Hepatocyte (in vitro differentiated cells): Measurements from ENCODE around the gene PALD1. TPM values are rescaled to one million over a fixed set of nuclear protein-coding genes. Genes with fewer than 3 reads are reported as not detected.

ENCODE experiments used
- DNase-seq: peaks from one replicate; pipeline ENCODE4 v3.0.0-alpha.2; 2016; ENCODE audit warnings: low spot score
- H2AFZ ChIP-seq: fragments of 200-600 bp; sonication (generic); 2 replicates; pipeline ENCODE4 v1.6.0; 2016; ENCODE audit warnings: antibody characterized with exemption, mild to moderate bottlenecking
- H3K27ac ChIP-seq: fragments of 200-600 bp; sonication (generic); 2 replicates; pipeline ENCODE4 v1.5.1; 2016; ENCODE audit warnings: mild to moderate bottlenecking
- H3K27me3 ChIP-seq: fragments of 200-600 bp; sonication (generic); 2 replicates; pipeline ENCODE4 v1.6.1; 2016
- H3K36me3 ChIP-seq: fragments of 200-600 bp; sonication (generic); replicated peaks from 2 replicates; pipeline ENCODE4 v1.5.1; 2016; ENCODE audit warnings: low read depth; ENCODE audit not compliant: insufficient read depth
- H3K4me1 ChIP-seq: fragments of 200-600 bp; sonication (generic); 2 replicates; pipeline ENCODE4 v1.5.1; 2016; ENCODE audit warnings: mild to moderate bottlenecking, moderate library complexity; ENCODE audit not compliant: insufficient read depth
- H3K4me2 ChIP-seq: fragments of 200-600 bp; sonication (generic); 2 replicates; pipeline ENCODE4 v1.6.0; 2016
- H3K4me3 ChIP-seq: fragments of 200-600 bp; sonication (generic); 2 replicates; pipeline ENCODE4 v1.5.1; 2016; ENCODE audit warnings: mild to moderate bottlenecking
- H3K79me2 ChIP-seq: fragments of 200-600 bp; sonication (generic); 2 replicates; pipeline ENCODE4 v1.6.0; 2017; ENCODE audit warnings: mild to moderate bottlenecking
- H3K9me2 ChIP-seq: fragments of 200-600 bp; sonication (generic); replicated peaks from 2 replicates; pipeline ENCODE4 v1.6.0; 2017; ENCODE audit warnings: mild to moderate bottlenecking; ENCODE audit not compliant: insufficient read depth
- H3K9me3 ChIP-seq: fragments of 200-600 bp; sonication (generic); 2 replicates; pipeline ENCODE4 v1.5.1; 2016; ENCODE audit warnings: low read depth, mild to moderate bottlenecking
- H4K20me1 ChIP-seq: fragments of 200-600 bp; sonication (generic); 2 replicates; pipeline ENCODE4 v1.6.0; 2016; ENCODE audit warnings: mild to moderate bottlenecking; ENCODE audit not compliant: insufficient read depth, poor library complexity, severe bottlenecking
- EZH2 ChIP-seq: fragments of 200-600 bp; sonication (generic); IDR thresholded peaks from 2 replicates; pipeline ENCODE4 v1.6.1; 2016; ENCODE audit warnings: antibody characterized with exemption, mild to moderate bottlenecking, borderline replicate concordance
- EZH2phosphoT487 ChIP-seq: fragments of 200-600 bp; sonication (generic); IDR thresholded peaks from one replicate; pipeline ENCODE4 v1.6.1; 2018; ENCODE audit warnings: antibody characterized with exemption, mild to moderate bottlenecking, low read depth, moderate library complexity; ENCODE audit not compliant: unreplicated experiment, severe bottlenecking
- WGBS: methylation state at CpG from one replicate; pipeline ENCODE4 v1.1.6; 2016; ENCODE audit warnings: low lambda C conversion rate; ENCODE audit errors: missing lambda C conversion rate; 5-methylcytosine and 5-hydroxymethylcytosine counted together
- polyA plus RNA-seq: library from polyadenylated mRNA; unstranded; fragments of >200 nt; fragmentation: Nextera tagmentation; extraction: Ambion mirVana; gene quantifications from 2 replicates; pipeline ENCODE4 v1.2.1, GENCODE V29; 2016
- total RNA-seq: library from RNA; depleted of rRNA; stranded (reverse); fragments of >200 nt; gene quantifications from 2 replicates; pipeline ENCODE4 v1.2.3, GENCODE V29; 2014
- TF ChIP-seq, protein P1 (sequence below): fragments of 200-600 bp; sonication (generic); IDR thresholded peaks from 2 replicates; pipeline ENCODE4 v1.5.1; 2016; ENCODE audit warnings: antibody characterized with exemption, mild to moderate bottlenecking; ENCODE audit not compliant: poor library complexity

The PALD1 gene
- total and polyA plus RNA-seq, 2 experiments from 2014 or later: 1.3 to 2.2 TPM

GRCh38 chr10:70568113-70568512 is 89.5 kb downstream of the PALD1 start:
- Histone ChIP-seq H3K4me1 (no peaks in the 10 kb centered on the region), H4K20me1 (no peaks in the 10 kb centered on the region), H2AFZ (no peak overlapping the region), H3K27ac (no peak overlapping the region), H3K4me3 (no peak overlapping the region), H3K36me3 (no peaks in the 10 kb centered on the region), H3K79me2 (no peaks in the 10 kb centered on the region), H3K9me2 (no peaks in the 10 kb centered on the region), H3K9me3 (no peaks in the 10 kb centered on the region), H3K4me2 (no peak overlapping the region), H3K27me3 (no peaks in the 10 kb centered on the region)
- no peak for DNase-seq
- no peak for TF ChIP-seq EZH2phosphoT487
- no peak for TF ChIP-seq EZH2
- TF ChIP-seq, protein P1, sequence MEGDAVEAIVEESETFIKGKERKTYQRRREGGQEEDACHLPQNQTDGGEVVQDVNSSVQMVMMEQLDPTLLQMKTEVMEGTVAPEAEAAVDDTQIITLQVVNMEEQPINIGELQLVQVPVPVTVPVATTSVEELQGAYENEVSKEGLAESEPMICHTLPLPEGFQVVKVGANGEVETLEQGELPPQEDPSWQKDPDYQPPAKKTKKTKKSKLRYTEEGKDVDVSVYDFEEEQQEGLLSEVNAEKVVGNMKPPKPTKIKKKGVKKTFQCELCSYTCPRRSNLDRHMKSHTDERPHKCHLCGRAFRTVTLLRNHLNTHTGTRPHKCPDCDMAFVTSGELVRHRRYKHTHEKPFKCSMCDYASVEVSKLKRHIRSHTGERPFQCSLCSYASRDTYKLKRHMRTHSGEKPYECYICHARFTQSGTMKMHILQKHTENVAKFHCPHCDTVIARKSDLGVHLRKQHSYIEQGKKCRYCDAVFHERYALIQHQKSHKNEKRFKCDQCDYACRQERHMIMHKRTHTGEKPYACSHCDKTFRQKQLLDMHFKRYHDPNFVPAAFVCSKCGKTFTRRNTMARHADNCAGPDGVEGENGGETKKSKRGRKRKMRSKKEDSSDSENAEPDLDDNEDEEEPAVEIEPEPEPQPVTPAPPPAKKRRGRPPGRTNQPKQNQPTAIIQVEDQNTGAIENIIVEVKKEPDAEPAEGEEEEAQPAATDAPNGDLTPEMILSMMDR: no peak
- WGBS: 87% methylated on average over 3 of the region's 3 CpGs

GRCh38 chr10:70568781-70569495 is 90.4 kb downstream of the PALD1 start:
- Histone ChIP-seq H3K4me1 (no peaks in the 10 kb centered on the region), H2AFZ (no peak overlapping the region), H3K36me3 (no peaks in the 10 kb centered on the region), H3K9me3 (no peaks in the 10 kb centered on the region), H4K20me1 (no peaks in the 10 kb centered on the region), H3K27me3 (no peaks in the 10 kb centered on the region), H3K27ac (no peak overlapping the region), H3K4me2 (no peak overlapping the region), H3K79me2 (no peaks in the 10 kb centered on the region), H3K4me3 (no peak overlapping the region), H3K9me2 (no peaks in the 10 kb centered on the region)
- no peak for TF ChIP-seq EZH2phosphoT487
- TF ChIP-seq, protein P1: no peak
- no peak for TF ChIP-seq EZH2
- 89% methylated on average over 7 of the region's 7 CpGs for WGBS
- DNase-seq: no peak

DNA sequence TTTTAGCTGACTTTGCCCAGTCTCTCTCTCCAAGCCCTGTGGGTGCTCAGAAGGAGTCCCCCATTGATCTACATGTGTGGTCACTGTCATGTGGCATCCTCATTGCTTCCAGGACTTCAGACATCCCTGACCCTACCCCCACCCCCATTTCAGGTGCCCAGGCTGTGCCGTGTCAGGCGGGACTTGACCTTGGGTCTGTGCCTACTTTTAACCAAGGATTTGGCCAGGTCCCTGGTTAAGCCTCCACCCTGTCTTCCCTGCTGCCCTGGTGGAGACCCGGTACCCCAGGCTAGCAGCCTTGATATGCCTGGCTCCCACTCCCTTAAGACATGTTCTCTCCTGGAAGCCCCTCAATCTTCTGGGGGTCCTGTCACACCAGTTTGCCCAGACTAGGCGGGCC is 92.7 kb downstream of the PALD1 start:
- TF ChIP-seq, protein P1: no peak
- TF ChIP-seq EZH2 (no peak), EZH2phosphoT487 (no peak)
- Histone ChIP-seq H4K20me1 (no peaks in the 10 kb centered on the region), H3K4me2 (no peak overlapping the region), H3K9me2 (no peaks in the 10 kb centered on the region), H3K27me3 (no peaks in the 10 kb centered on the region), H3K9me3 (no peaks in the 10 kb centered on the region), H3K36me3 (no peaks in the 10 kb centered on the region), H3K79me2 (no peaks in the 10 kb centered on the region), H3K4me1 (peaks cover 7% of the 10 kb centered on the region), H3K4me3 (no peak overlapping the region), H3K27ac (no peak overlapping the region), H2AFZ (no peak overlapping the region)
- WGBS: 95% methylated on average over 4 of the region's 4 CpGs
- DNase-seq: no peak
